ENCODE results near the gene ZBTB20. TPM values are rescaled to one million over a fixed set of nuclear protein-coding genes. Genes with fewer than 3 reads are reported as not detected.

ZBTB20 gene
- total and polyA plus RNA-seq, 10 of the 15 experiments (the other 5 are each of a cell fraction or from before 2014, with no cell fraction given) = 0.20 to 5.5 (median 2.2) TPM

DNA sequence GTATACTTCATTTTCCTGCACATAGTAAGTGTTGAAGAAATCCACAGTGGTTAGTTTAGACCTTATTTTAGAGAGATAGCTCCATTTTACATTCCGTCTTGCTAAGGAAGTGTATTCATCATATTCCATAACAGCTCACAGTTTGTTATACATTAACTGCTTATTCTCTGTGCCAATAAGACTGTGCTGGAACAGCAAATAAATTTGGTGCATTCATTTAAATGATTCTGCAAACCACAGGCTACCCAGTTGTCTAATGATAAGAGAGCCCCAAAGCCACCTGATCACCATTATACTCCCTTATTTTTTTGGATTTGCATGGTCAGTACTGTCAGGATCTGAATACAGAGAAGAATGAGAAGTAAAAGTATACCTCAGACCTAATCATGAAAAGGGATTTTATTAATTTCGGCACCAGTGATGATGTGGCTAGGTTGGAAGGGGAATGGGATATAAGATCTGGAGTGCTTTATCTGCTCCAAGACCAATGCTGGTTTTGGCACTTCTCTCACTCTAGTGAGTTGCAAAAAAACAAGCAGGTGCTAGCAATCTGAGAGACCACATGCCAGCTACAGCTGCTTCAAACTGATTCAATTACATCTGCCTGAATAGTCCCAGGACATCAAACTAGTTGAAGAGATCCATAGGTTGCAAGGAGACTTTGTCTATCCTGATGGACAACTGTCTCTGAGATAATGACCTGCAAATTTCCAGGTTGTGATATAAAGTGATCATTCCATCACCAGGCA, 254.8 kb downstream of the ZBTB20 start:
- no peaks in the 10 kb centered on the region for H3K9me3 ChIP-seq (replicated peaks; ENCODE audit: control insufficient read depth, insufficient read depth, low read length)
- BruUV-seq (replicated peaks) = no TSS peak
- ChIA-PET RAD21 (ENCODE audit: unreplicated experiment) (no interaction called here), POLR2A (no interaction called here), CTCF (no interaction called here), SMC1A (ENCODE audit: uncharacterized antibody, unreplicated experiment) (interaction anchor here (1.1 to 1.2 kb wide), 2 partner anchors 29 to 243 kb away, joined by 3 to 4 read pairs; no protein-coding TSS in a partner anchor)
- WGBS (ENCODE audit: insufficient coverage, insufficient replicate concordance, low lambda C conversion rate, missing lambda C conversion rate) = 97% methylated on average over 2 of the region's 2 CpGs
- H3K9ac ChIP-seq (ENCODE audit: control insufficient read depth, insufficient read depth, low read length) = no peak overlapping the region
- H3K36me3 ChIP-seq (ENCODE audit: control insufficient read depth in 2 of 2, insufficient read depth in 2 of 2, low read length in 1 of 2) = no peaks in the 10 kb centered on the region
- intact Hi-C loops (cut with micrococcal nuclease; ENCODE audit: unreplicated experiment) (no loop called here), in situ Hi-C loops (cut with MboI) (no loop called here)
- FAIRE-seq = no peak
- H3K4me2 ChIP-seq (ENCODE audit: control insufficient read depth, insufficient read depth) = no peak overlapping the region
- H3K4me1 ChIP-seq (ENCODE audit: control insufficient read depth, insufficient read depth, low read length) = no peaks in the 10 kb centered on the region
- no peaks in the 10 kb centered on the region for H3K27me3 ChIP-seq (replicated peaks in 1 of 2; ENCODE audit: control insufficient read depth in 2 of 2, insufficient read depth in 2 of 2, low read length in 1 of 2)
- ATAC-seq = no peak
- no peak for DNase-seq (ENCODE audit: low read depth, low spot score)
- no peak overlapping the region for H3K4me3 ChIP-seq
- no peak overlapping the region for H2AFZ ChIP-seq (ENCODE audit: control insufficient read depth, low read depth, low read length)
- no peak overlapping the region for H3K27ac ChIP-seq (ENCODE audit: control insufficient read depth, insufficient read depth)
- H4K20me1 ChIP-seq (ENCODE audit: control insufficient read depth, insufficient read depth) = no peaks in the 10 kb centered on the region
- no peak for TF ChIP-seq POLR2AphosphoS2 (IDR thresholded peaks at IDR 0.05; ENCODE audit: low read depth, low read length)
- TF ChIP-seq NFXL1 (IDR thresholded peaks at IDR 0.05; ENCODE audit: borderline replicate concordance) = no peak
- TF ChIP-seq MTA2 (IDR thresholded peaks at IDR 0.05; ENCODE audit: low read depth) = no peak
- no peaks in the 10 kb centered on the region for H3K79me2 ChIP-seq (ENCODE audit: control insufficient read depth, insufficient read depth, low read length)

DNA sequence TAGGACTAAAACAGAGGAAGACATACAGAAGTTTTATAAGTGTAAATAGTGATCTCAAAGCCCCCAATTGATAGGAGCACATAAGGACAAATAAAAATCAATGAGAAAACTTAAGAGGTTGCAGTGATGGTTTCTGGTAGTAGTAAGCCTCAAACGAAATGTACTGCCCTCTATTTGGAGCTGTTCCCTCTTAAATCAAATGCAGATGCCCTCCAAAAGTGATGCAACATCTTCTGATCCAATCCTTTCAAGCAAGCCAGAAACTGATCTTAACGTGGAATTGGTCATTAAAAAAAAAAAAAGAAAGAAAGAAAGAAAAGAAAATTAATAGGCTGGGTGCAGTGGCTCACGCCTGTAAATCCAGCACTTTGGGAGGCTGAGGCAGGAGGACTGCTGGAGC, 259.3 kb downstream of the ZBTB20 start:
- H3K9me3 ChIP-seq (replicated peaks; ENCODE audit: control insufficient read depth, insufficient read depth, low read length) = no peaks in the 10 kb centered on the region
- RAD21 ChIA-PET (ENCODE audit: unreplicated experiment) = no interaction called here
- no peak overlapping the region for H3K4me2 ChIP-seq (ENCODE audit: control insufficient read depth, insufficient read depth)
- no peak overlapping the region for H3K4me3 ChIP-seq
- WGBS (ENCODE audit: insufficient coverage, insufficient replicate concordance, low lambda C conversion rate, missing lambda C conversion rate) = 79% methylated on average over 2 of the region's 3 CpGs
- DNase-seq (ENCODE audit: low read depth, low spot score) (no peak), ATAC-seq (no peak), FAIRE-seq (no peak)
- no peaks in the 10 kb centered on the region for H3K36me3 ChIP-seq (ENCODE audit: control insufficient read depth in 2 of 2, insufficient read depth in 2 of 2, low read length in 1 of 2)
- H2AFZ ChIP-seq (ENCODE audit: control insufficient read depth, low read depth, low read length) = no peak overlapping the region
- SMC1A ChIA-PET (ENCODE audit: uncharacterized antibody, unreplicated experiment) = no interaction called here
- no peak overlapping the region for H3K27ac ChIP-seq (ENCODE audit: control insufficient read depth, insufficient read depth)
- H4K20me1 ChIP-seq (ENCODE audit: control insufficient read depth, insufficient read depth) = no peaks in the 10 kb centered on the region
- H3K9ac ChIP-seq (ENCODE audit: control insufficient read depth, insufficient read depth, low read length) = no peak overlapping the region
- no peaks in the 10 kb centered on the region for H3K79me2 ChIP-seq (ENCODE audit: control insufficient read depth, insufficient read depth, low read length)
- no peaks in the 10 kb centered on the region for H3K27me3 ChIP-seq (replicated peaks in 1 of 2; ENCODE audit: control insufficient read depth in 2 of 2, insufficient read depth in 2 of 2, low read length in 1 of 2)
- intact Hi-C loops (cut with micrococcal nuclease; ENCODE audit: unreplicated experiment) = no loop called here
- in situ Hi-C loops (cut with MboI) = no loop called here
- no peaks in the 10 kb centered on the region for H3K4me1 ChIP-seq (ENCODE audit: control insufficient read depth, insufficient read depth, low read length)
- POLR2A ChIA-PET = no interaction called here
- no TSS peak for BruUV-seq (replicated peaks)
- CTCF ChIA-PET = no interaction called here
- TF ChIP-seq CHD1 (IDR thresholded peaks at IDR 0.05; ENCODE audit: low read depth, low read length) = no peak
- no peak for TF ChIP-seq TARDBP (IDR thresholded peaks at IDR 0.05; ENCODE audit: borderline replicate concordance)
- TF ChIP-seq WRNIP1 (IDR thresholded peaks at IDR 0.05; ENCODE audit: borderline replicate concordance, low read depth, low read length) = no peak
- TF ChIP-seq, protein P1, sequence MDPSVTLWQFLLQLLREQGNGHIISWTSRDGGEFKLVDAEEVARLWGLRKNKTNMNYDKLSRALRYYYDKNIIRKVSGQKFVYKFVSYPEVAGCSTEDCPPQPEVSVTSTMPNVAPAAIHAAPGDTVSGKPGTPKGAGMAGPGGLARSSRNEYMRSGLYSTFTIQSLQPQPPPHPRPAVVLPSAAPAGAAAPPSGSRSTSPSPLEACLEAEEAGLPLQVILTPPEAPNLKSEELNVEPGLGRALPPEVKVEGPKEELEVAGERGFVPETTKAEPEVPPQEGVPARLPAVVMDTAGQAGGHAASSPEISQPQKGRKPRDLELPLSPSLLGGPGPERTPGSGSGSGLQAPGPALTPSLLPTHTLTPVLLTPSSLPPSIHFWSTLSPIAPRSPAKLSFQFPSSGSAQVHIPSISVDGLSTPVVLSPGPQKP (IDR thresholded peaks at IDR 0.05; ENCODE audit: low read depth, low read length) = no peak
- TF ChIP-seq, protein P2, sequence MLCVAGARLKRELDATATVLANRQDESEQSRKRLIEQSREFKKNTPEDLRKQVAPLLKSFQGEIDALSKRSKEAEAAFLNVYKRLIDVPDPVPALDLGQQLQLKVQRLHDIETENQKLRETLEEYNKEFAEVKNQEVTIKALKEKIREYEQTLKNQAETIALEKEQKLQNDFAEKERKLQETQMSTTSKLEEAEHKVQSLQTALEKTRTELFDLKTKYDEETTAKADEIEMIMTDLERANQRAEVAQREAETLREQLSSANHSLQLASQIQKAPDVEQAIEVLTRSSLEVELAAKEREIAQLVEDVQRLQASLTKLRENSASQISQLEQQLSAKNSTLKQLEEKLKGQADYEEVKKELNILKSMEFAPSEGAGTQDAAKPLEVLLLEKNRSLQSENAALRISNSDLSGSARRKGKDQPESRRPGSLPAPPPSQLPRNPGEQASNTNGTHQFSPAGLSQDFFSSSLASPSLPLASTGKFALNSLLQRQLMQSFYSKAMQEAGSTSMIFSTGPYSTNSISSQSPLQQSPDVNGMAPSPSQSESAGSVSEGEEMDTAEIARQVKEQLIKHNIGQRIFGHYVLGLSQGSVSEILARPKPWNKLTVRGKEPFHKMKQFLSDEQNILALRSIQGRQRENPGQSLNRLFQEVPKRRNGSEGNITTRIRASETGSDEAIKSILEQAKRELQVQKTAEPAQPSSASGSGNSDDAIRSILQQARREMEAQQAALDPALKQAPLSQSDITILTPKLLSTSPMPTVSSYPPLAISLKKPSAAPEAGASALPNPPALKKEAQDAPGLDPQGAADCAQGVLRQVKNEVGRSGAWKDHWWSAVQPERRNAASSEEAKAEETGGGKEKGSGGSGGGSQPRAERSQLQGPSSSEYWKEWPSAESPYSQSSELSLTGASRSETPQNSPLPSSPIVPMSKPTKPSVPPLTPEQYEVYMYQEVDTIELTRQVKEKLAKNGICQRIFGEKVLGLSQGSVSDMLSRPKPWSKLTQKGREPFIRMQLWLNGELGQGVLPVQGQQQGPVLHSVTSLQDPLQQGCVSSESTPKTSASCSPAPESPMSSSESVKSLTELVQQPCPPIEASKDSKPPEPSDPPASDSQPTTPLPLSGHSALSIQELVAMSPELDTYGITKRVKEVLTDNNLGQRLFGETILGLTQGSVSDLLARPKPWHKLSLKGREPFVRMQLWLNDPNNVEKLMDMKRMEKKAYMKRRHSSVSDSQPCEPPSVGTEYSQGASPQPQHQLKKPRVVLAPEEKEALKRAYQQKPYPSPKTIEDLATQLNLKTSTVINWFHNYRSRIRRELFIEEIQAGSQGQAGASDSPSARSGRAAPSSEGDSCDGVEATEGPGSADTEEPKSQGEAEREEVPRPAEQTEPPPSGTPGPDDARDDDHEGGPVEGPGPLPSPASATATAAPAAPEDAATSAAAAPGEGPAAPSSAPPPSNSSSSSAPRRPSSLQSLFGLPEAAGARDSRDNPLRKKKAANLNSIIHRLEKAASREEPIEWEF (IDR thresholded peaks at IDR 0.05; ENCODE audit: insufficient replicate concordance, low read depth, low read length) = no peak
